ENCODE results near the gene DOCK6.

The DOCK6 gene

DNA sequence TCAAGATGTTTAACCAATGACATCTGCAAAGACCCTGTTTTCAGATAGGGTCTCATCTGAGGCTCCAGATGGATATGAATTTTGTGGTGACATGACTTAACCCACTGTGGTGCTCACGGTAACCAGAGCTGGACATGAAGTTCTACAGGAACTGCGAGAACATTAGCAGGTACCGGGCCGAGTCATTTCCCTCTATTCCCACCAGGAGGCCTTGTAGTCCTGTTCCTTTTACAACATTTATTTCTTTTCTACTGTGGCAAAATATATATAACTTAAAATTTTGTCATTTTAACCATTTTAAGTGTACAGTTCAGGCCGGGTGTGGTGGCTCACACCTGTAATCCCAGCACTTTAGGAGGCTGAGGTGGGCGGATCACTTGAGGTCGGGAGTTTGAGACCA is 26.0 kb upstream of the DOCK6 start (continued):
- TF ChIP-seq, protein P1, sequence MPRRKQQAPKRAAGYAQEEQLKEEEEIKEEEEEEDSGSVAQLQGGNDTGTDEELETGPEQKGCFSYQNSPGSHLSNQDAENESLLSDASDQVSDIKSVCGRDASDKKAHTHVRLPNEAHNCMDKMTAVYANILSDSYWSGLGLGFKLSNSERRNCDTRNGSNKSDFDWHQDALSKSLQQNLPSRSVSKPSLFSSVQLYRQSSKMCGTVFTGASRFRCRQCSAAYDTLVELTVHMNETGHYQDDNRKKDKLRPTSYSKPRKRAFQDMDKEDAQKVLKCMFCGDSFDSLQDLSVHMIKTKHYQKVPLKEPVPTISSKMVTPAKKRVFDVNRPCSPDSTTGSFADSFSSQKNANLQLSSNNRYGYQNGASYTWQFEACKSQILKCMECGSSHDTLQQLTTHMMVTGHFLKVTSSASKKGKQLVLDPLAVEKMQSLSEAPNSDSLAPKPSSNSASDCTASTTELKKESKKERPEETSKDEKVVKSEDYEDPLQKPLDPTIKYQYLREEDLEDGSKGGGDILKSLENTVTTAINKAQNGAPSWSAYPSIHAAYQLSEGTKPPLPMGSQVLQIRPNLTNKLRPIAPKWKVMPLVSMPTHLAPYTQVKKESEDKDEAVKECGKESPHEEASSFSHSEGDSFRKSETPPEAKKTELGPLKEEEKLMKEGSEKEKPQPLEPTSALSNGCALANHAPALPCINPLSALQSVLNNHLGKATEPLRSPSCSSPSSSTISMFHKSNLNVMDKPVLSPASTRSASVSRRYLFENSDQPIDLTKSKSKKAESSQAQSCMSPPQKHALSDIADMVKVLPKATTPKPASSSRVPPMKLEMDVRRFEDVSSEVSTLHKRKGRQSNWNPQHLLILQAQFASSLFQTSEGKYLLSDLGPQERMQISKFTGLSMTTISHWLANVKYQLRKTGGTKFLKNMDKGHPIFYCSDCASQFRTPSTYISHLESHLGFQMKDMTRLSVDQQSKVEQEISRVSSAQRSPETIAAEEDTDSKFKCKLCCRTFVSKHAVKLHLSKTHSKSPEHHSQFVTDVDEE (CRISPR knock-in tag; IDR thresholded peaks at IDR 0.05) = no peak
- TF ChIP-seq BACH2 (CRISPR knock-in tag; IDR thresholded peaks at IDR 0.05; ENCODE audit: borderline replicate concordance) (no peak), ARNTL (CRISPR knock-in tag; IDR thresholded peaks at IDR 0.05; ENCODE audit: borderline replicate concordance, low read depth) (no peak)

- ATAC-seq = no peak
- TF ChIP-seq CREB5 (CRISPR knock-in tag; IDR thresholded peaks at IDR 0.05; ENCODE audit: low read depth) (no peak), ZFP30 (CRISPR knock-in tag; IDR thresholded peaks at IDR 0.05) (no peak), ARNTL (CRISPR knock-in tag; IDR thresholded peaks at IDR 0.05; ENCODE audit: borderline replicate concordance, low read depth) (no peak), SNAI2 (CRISPR knock-in tag; IDR thresholded peaks at IDR 0.05) (no peak), POU6F1 (CRISPR knock-in tag; IDR thresholded peaks at IDR 0.05; ENCODE audit: borderline replicate concordance, low read depth) (no peak), CSRNP3 (CRISPR knock-in tag; IDR thresholded peaks at IDR 0.05) (no peak), ISL1 (CRISPR knock-in tag; IDR thresholded peaks at IDR 0.05) (no peak), RARB (CRISPR knock-in tag; IDR thresholded peaks at IDR 0.05) (no peak), TCF4 (CRISPR knock-in tag; IDR thresholded peaks at IDR 0.05; ENCODE audit: borderline replicate concordance) (no peak), TOX (CRISPR knock-in tag; IDR thresholded peaks at IDR 0.05; ENCODE audit: borderline replicate concordance) (no peak), ZNF70 (CRISPR knock-in tag; IDR thresholded peaks at IDR 0.05) (no peak), OSR1 (CRISPR knock-in tag; IDR thresholded peaks at IDR 0.05) (no peak), BACH2 (CRISPR knock-in tag; IDR thresholded peaks at IDR 0.05; ENCODE audit: borderline replicate concordance) (no peak), GLIS3 (CRISPR knock-in tag; IDR thresholded peaks at IDR 0.05) (no peak), PATZ1 (CRISPR knock-in tag; IDR thresholded peaks at IDR 0.05; ENCODE audit: borderline replicate concordance) (no peak)
- TF ChIP-seq, protein P1 (CRISPR knock-in tag; IDR thresholded peaks at IDR 0.05) = no peak
Observed at GRCh38 chr19:11286312-11286974, 24.1 kb upstream of the DOCK6 start.

GRCh38 chr19:11284515-11284914 is 22.2 kb upstream of the DOCK6 start:
- no peak for ATAC-seq
- TF ChIP-seq POU6F1 (CRISPR knock-in tag; IDR thresholded peaks at IDR 0.05; ENCODE audit: borderline replicate concordance, low read depth) = no peak
- TF ChIP-seq PATZ1 (CRISPR knock-in tag; IDR thresholded peaks at IDR 0.05; ENCODE audit: borderline replicate concordance) = no peak
- TF ChIP-seq CREB5 (CRISPR knock-in tag; IDR thresholded peaks at IDR 0.05; ENCODE audit: low read depth) = no peak
- TF ChIP-seq TCF4 (CRISPR knock-in tag; IDR thresholded peaks at IDR 0.05; ENCODE audit: borderline replicate concordance) = no peak

Data from SK-N-SH treated with all-trans-retinoic acid at 6 μM for 48 hours (cell line).